ENCODE measurements around the gene CLBA1.

DNA sequence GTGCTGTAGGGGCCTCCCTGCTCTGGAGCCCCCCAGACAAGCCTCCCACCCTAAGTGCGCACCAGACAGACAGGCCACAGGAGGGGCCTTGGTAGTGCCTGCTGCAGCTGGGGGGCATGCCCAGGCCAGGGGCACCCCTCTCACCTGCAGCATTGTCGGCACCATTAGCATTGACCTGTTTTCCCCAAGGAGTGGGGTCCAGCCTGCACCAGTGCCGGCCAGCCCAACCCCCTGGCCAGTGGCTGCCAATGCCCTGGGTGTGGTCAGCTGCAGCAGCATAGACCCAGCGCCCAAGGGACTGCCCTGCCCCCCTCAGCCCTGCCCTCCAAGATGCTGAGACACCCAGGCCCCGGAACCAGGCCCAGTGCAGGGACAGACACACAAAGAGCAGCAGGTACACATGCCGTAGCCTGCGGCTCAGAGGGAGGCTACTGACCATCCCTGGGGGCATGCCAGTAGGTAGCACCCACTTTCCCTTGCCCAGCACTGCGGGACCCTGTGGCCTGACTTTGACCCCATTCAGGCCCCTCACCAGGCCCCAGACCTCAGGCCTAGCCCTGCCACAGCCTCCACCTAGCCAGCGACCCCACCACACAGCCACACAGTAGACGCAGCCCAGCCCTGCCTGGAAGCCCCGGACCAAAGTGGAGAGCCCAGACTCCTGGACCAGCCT lies 8.4 kb upstream of the CLBA1 start:
- TF ChIP-seq, protein P1, sequence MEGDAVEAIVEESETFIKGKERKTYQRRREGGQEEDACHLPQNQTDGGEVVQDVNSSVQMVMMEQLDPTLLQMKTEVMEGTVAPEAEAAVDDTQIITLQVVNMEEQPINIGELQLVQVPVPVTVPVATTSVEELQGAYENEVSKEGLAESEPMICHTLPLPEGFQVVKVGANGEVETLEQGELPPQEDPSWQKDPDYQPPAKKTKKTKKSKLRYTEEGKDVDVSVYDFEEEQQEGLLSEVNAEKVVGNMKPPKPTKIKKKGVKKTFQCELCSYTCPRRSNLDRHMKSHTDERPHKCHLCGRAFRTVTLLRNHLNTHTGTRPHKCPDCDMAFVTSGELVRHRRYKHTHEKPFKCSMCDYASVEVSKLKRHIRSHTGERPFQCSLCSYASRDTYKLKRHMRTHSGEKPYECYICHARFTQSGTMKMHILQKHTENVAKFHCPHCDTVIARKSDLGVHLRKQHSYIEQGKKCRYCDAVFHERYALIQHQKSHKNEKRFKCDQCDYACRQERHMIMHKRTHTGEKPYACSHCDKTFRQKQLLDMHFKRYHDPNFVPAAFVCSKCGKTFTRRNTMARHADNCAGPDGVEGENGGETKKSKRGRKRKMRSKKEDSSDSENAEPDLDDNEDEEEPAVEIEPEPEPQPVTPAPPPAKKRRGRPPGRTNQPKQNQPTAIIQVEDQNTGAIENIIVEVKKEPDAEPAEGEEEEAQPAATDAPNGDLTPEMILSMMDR (IDR thresholded peaks at IDR 0.05), result no peak
- TF ChIP-seq POLR2A (IDR thresholded peaks at IDR 0.05), result no peak

All from gastroesophageal sphincter (tissue), 3 donors.